Smooth muscle cell (in vitro differentiated cells): ENCODE data around the gene DNASE1L2. TPM values are rescaled to one million over a fixed set of nuclear protein-coding genes. Genes with fewer than 3 reads are reported as not detected.

Experiments
- DNase-seq: peaks from one replicate; lab custom pipeline; 2025; ENCODE audit not compliant: unreplicated experiment; lab: John Stamatoyannopoulos, UW
- H2AFZ ChIP-seq: fragments of 200-600 bp; sonication (generic); 2 replicates; pipeline ENCODE4 v1.6.0; 2016; ENCODE audit warnings: antibody characterized with exemption, low read depth, mild to moderate bottlenecking
- H3F3A ChIP-seq: fragments of 200-600 bp; sonication (generic); 2 replicates; pipeline ENCODE4 v1.6.0; 2017; ENCODE audit warnings: antibody characterized with exemption, low read depth
- H3K27ac ChIP-seq: fragments of 200-600 bp; sonication (generic); 2 replicates; pipeline ENCODE4 v1.5.1; 2016; ENCODE audit warnings: low read depth, mild to moderate bottlenecking
- H3K27me3 ChIP-seq: fragments of 200-600 bp; sonication (generic); 2 replicates; pipeline ENCODE4 v1.6.1; 2016; ENCODE audit warnings: low read depth, mild to moderate bottlenecking
- H3K36me3 ChIP-seq: fragments of 200-600 bp; sonication (generic); 2 replicates; pipeline ENCODE4 v1.5.1; 2016; ENCODE audit warnings: low read depth
- H3K4me1 ChIP-seq: fragments of 200-600 bp; sonication (generic); 2 replicates; pipeline ENCODE4 v1.5.1; 2016; ENCODE audit warnings: low read depth
- H3K4me2 ChIP-seq: fragments of 200-600 bp; sonication (generic); 2 replicates; pipeline ENCODE4 v1.6.0; 2016; ENCODE audit warnings: mild to moderate bottlenecking
- H3K4me3 ChIP-seq: fragments of 200-600 bp; sonication (generic); 2 replicates; pipeline ENCODE4 v1.5.1; 2016; ENCODE audit warnings: mild to moderate bottlenecking
- H3K79me2 ChIP-seq: fragments of 200-600 bp; sonication (generic); 2 replicates; pipeline ENCODE4 v1.6.0; 2016; ENCODE audit warnings: low read depth, mild to moderate bottlenecking
- H3K9ac ChIP-seq: fragments of 200-600 bp; sonication (generic); 2 replicates; pipeline ENCODE4 v1.6.0; 2016; ENCODE audit warnings: low read depth
- H3K9me3 ChIP-seq: fragments of 200-600 bp; sonication (generic); replicated peaks from 2 replicates; pipeline ENCODE4 v1.5.1; 2016; ENCODE audit warnings: low read depth
- H4K20me1 ChIP-seq: fragments of 200-600 bp; sonication (generic); 2 replicates; pipeline ENCODE4 v1.6.0; 2016; ENCODE audit warnings: low read depth
- CTCF ChIP-seq: fragments of 200-600 bp; sonication (generic); IDR thresholded peaks from 2 replicates; pipeline ENCODE4 v1.5.1; 2017; ENCODE audit warnings: borderline replicate concordance, mild to moderate bottlenecking, antibody characterized with exemption; ENCODE audit not compliant: insufficient read depth, poor library complexity, severe bottlenecking
- WGBS: methylation state at CpG from one replicate; pipeline ENCODE4 v1.1.7; 2016; ENCODE audit warnings: low lambda C conversion rate; 5-methylcytosine and 5-hydroxymethylcytosine counted together
- polyA plus RNA-seq: library from polyadenylated mRNA; unstranded; fragments of >200 nt; fragmentation: Nextera tagmentation; extraction: Ambion mirVana; gene quantifications from 2 replicates; pipeline ENCODE4 v1.2.1, GENCODE V29; 2016
- total RNA-seq: library from RNA; depleted of rRNA; stranded (reverse); fragments of >200 nt; gene quantifications from 2 replicates; pipeline ENCODE4 v1.2.3, GENCODE V29; 2014

Gene DNASE1L2
- total and polyA plus RNA-seq, 2 experiments from 2014 or later, result 0.13 to 0.25 TPM

- Histone ChIP-seq H3K4me2 (no peak overlapping the region), H2AFZ (no peak overlapping the region), H3K4me1 (peaks cover 2% of the 10 kb centered on the region), H3K4me3 (no peak overlapping the region), H3K36me3 (no peaks in the 10 kb centered on the region), H4K20me1 (peaks cover 4% of the 10 kb centered on the region), H3K9ac (no peak overlapping the region), H3F3A (peaks cover 7% of the 10 kb centered on the region), H3K27ac (no peak overlapping the region), H3K79me2 (peaks cover 4% of the 10 kb centered on the region), H3K9me3 (no peaks in the 10 kb centered on the region), H3K27me3 (peaks cover 7% of the 10 kb centered on the region)
- no peak for DNase-seq
- no peak for TF ChIP-seq CTCF
- 96% methylated on average over 11 of the region's 11 CpGs for WGBS
Observed at GRCh38 chr16:2242598-2242997, 6.4 kb downstream of the DNASE1L2 start.

DNA sequence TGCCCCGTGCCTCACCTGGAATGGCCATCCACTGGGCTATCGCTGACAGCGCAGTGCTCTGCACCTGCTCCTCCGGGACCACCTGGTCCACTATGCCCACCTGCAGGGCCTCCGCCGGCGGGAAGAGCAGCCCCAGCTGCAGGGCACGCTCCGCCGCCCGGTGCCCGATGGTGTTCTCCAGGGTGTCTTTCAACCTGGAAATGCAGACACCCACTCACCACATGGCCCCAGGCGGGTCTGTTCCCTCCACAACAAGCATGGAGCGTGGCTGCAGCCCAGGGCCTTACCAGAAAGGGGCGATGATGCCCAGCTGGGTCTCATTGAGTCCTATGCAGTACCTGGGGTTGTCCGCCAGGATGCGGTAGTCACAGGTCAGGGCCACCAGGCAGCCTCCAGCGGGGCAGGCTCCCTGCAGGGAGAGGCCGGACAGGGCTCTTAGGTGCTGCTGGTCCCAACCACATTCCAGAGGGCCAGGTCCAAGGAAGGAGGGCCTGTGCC is 6.8 kb downstream of the DNASE1L2 start:
- H3K4me2 ChIP-seq, result no peak overlapping the region
- no peak overlapping the region for H2AFZ ChIP-seq
- H3K4me3 ChIP-seq, result no peak overlapping the region
- no peak for DNase-seq
- peaks cover 7% of the 10 kb centered on the region for H3F3A ChIP-seq
- H3K79me2 ChIP-seq, result peaks cover 9% of the 10 kb centered on the region
- H3K9me3 ChIP-seq, result no peaks in the 10 kb centered on the region
- no peaks in the 10 kb centered on the region for H3K4me1 ChIP-seq
- WGBS, result 97% methylated on average over 19 of the region's 19 CpGs
- no peak overlapping the region for H3K27ac ChIP-seq
- no peak for TF ChIP-seq CTCF
- H3K27me3 ChIP-seq, result peaks cover 2% of the 10 kb centered on the region
- no peaks in the 10 kb centered on the region for H3K36me3 ChIP-seq
- no peaks in the 10 kb centered on the region for H4K20me1 ChIP-seq
- H3K9ac ChIP-seq, result no peak overlapping the region

- H3K27ac ChIP-seq, result no peak overlapping the region
- H3K36me3 ChIP-seq, result no peaks in the 10 kb centered on the region
- H4K20me1 ChIP-seq, result no peaks in the 10 kb centered on the region
- no peak for DNase-seq
- 97% methylated on average over 11 of the region's 11 CpGs for WGBS
- no peak overlapping the region for H3K4me3 ChIP-seq
- no peak for TF ChIP-seq CTCF
- H3F3A ChIP-seq, result peaks cover 7% of the 10 kb centered on the region
- no peaks in the 10 kb centered on the region for H3K9me3 ChIP-seq
- H3K4me2 ChIP-seq, result no peak overlapping the region
- no peak overlapping the region for H3K9ac ChIP-seq
- no peak overlapping the region for H2AFZ ChIP-seq
- H3K27me3 ChIP-seq, result no peaks in the 10 kb centered on the region
- no peaks in the 10 kb centered on the region for H3K4me1 ChIP-seq
- peaks cover 15% of the 10 kb centered on the region for H3K79me2 ChIP-seq
Observed at GRCh38 chr16:2243781-2244180, 7.5 kb downstream of the DNASE1L2 start.

DNA sequence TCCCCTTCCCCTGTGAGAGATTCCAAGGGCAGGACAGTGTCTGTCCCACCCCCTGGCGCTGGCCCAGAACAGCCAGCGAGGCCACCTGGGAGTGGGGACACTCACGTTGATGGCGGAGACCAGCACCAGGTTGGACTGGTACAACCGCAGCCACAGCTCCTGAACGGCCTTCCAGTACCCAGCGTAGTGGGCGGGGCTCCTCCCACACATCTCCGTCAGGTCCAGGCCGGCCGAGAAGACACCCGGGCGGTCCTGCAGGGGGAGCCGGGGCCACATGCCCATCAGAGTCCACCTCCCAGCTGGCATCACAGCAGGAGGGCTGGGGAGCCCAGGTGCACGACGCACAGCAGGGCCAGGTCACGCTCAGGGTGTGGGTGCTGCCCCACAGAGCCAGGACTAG is 8.1 kb downstream of the DNASE1L2 start:
- no peaks in the 10 kb centered on the region for H3K36me3 ChIP-seq

More for the DNA sequence above, 8.1 kb downstream of the DNASE1L2 start:
- no peaks in the 10 kb centered on the region for H3K4me1 ChIP-seq
- 87% methylated on average over 17 of the region's 17 CpGs for WGBS
- no peak for TF ChIP-seq CTCF
- no peak overlapping the region for H3K27ac ChIP-seq
- DNase-seq, result no peak
- peaks cover 6% of the 10 kb centered on the region for H3F3A ChIP-seq
- H3K27me3 ChIP-seq, result no peaks in the 10 kb centered on the region
- no peak overlapping the region for H3K4me2 ChIP-seq
- no peak overlapping the region for H3K4me3 ChIP-seq
- H3K9me3 ChIP-seq, result no peaks in the 10 kb centered on the region
- peaks cover 20% of the 10 kb centered on the region for H3K79me2 ChIP-seq
- no peak overlapping the region for H2AFZ ChIP-seq
- no peaks in the 10 kb centered on the region for H4K20me1 ChIP-seq
- H3K9ac ChIP-seq, result no peak overlapping the region
